Heart left ventricle (tissue), 16 donors: ENCODE measurements around the gene SELENOV. TPM values are rescaled to one million over a fixed set of nuclear protein-coding genes. Genes with fewer than 3 reads are reported as not detected.
A peak's percentile ranks its signal among the peaks of the same experiment; 100 is the strongest.

Source experiments
- ATAC-seq, 4 donors: fragments of 200-7000 bp; cut with Tn5 transposase; one replicate each; pipeline ENCODE4 v1.9.1; 2020 to 2022; ENCODE audit warnings: moderate library complexity in 4 of 4, mild to moderate bottlenecking in 3 of 4, moderate number of reproducible peaks in 1 of 4
- DNase-seq, 5 donors: peaks; one replicate each; pipeline ENCODE4 v3.0.0-alpha.2; 2020
- H3K27ac ChIP-seq, 12 donors: fragments of 200-600 bp; sonication (generic) in 4 of 12; one replicate each; pipeline versions ENCODE4 v1.5.0 to v1.8.0; 2016 to 2022; ENCODE audit warnings: mild to moderate bottlenecking in 2 of 12
- H3K27me3 ChIP-seq, 9 donors: fragments of 200-600 bp; sonication (generic) in 2 of 9; one replicate each; pipeline versions ENCODE4 v1.5.1 to v1.8.0; 2016 to 2022; ENCODE audit warnings: mild to moderate bottlenecking in 3 of 9
- H3K36me3 ChIP-seq, 9 donors: fragments of 200-600 bp; sonication (generic) in 2 of 9; one replicate each; pipeline versions ENCODE4 v1.5.0 to v1.8.0; 2018 to 2022; ENCODE audit warnings: mild to moderate bottlenecking in 2 of 9
- H3K4me1 ChIP-seq, 12 donors: fragments of 200-600 bp; sonication (generic) in 4 of 12; one replicate each; pipeline versions ENCODE4 v1.5.0 to v1.8.0; 2016 to 2022; ENCODE audit warnings: mild to moderate bottlenecking in 3 of 12
- H3K4me3 ChIP-seq, 12 donors: fragments of 200-600 bp; sonication (generic) in 4 of 12; one replicate each; pipeline versions ENCODE4 v1.5.0 to v1.8.0; 2017 to 2022; ENCODE audit warnings: mild to moderate bottlenecking in 9 of 12, moderate library complexity in 4 of 12
- H3K9me3 ChIP-seq, 12 donors: fragments of 200-600 bp; sonication (generic) in 4 of 12; one replicate each; pipeline versions ENCODE4 v1.5.0 to v1.8.0; 2016 to 2022; ENCODE audit warnings: mild to moderate bottlenecking in 1 of 12
- CTCF ChIP-seq, 12 donors: fragments of 200-600 bp; sonication (generic) in 4 of 12; IDR thresholded peaks; one replicate each; pipeline versions ENCODE4 v1.5.0 to v1.8.0; 2018 to 2022; ENCODE audit warnings: antibody characterized with exemption in 12 of 12, mild to moderate bottlenecking in 5 of 12
- POLR2A ChIP-seq, 2 donors: fragments of 450-650 bp; IDR thresholded peaks; one replicate each; pipeline ENCODE4 v1.6.1; 2017; ENCODE audit warnings: antibody characterized with exemption in 2 of 2, mild to moderate bottlenecking in 2 of 2, moderate library complexity in 2 of 2
- WGBS, 4 donors: extraction: QIAGEN DNeasy Blood & Tissue Kit in 2 of 4; methylation state at CpG; one replicate each; pipeline versions ENCODE4 v1.1.5 to v1.1.7; 2013 to 2018; 5-methylcytosine and 5-hydroxymethylcytosine counted together
- intact Hi-C, 10 donors: fragments of 100-400 bp; cut with DNase I; formaldehyde crosslinking; loops; one replicate each; pipeline versions ENCODE4 v1.11.1 to v1.14.2; 2022
- polyA plus RNA-seq, 2 donors: library from polyadenylated mRNA; stranded (reverse); fragments of 200-250 nt; gene quantifications; one replicate each; pipeline ENCODE4 v1.2.3, GENCODE V29; 2013
- total RNA-seq, 9 donors: library from RNA; depleted of rRNA in 2 of 9; stranded (reverse); fragments of >200 nt in 2 of 9; fragmentation: NEBNext Ultra II Directional in 3 of 9; extraction: Animal tissue kit (Norgen Biotek cat#: 25700) in 3 of 9; gene quantifications; one replicate each; pipeline versions ENCODE4 v1.1.0 to v1.2.4, GENCODE V29; 2016 to 2023
- donor health status: ischemic (EF 13 %, LVEDD 7.1; RV severe dilation, severe dysfunction).
- donor health status: healthy with polysubstance abuse.
- donor health status: DM: no; HTN: yes; CAD: no.
- donor health status: DM: no; HTN: no; CAD: no.
- donor health status: ischemic (EF 25% LVEDD 6.9; RV normal size, moderate dysfunction).
- donor health status: ischemic (EF 25% LVEDD 5.7; RV mildly dilated, moderate dysfunction).
- donor health status: healthy.
- donor health status: DM: yes; HTN: yes; CAD: no.
- donor health status: ischemic (EF 35%, LVEDD 5.7; RV mildly dilated, moderate dysfunction).
- donor health status: nonischemic (EF 11% LVEDD 7.7; RV severe dilation, severe dysfunction).
- donor health status: DM: yes; HTN: yes; CAD: no.
- donor health status: PGD.
- donor health status: ischemic (EF 29% LVEDD 5.4; RV normal size, mild dysfunction).
- donor health status: nonischemic (EF 23%, LVEDD 6.1; RV moderate dilation, normal function).

The SELENOV gene
- total and polyA plus RNA-seq, 11 donors, result not detected

GRCh38 chr19:39533791-39534190 lies 18.9 kb downstream of the SELENOV start:
- DNase-seq (no peak), ATAC-seq (no peak)
- Histone ChIP-seq H3K27me3 (no peaks in the 10 kb centered on the region), H3K27ac (no peak overlapping the region), H3K36me3 (no peaks in the 10 kb centered on the region), H3K4me1 (peaks cover 0 to 32% (median 23%) of the 10 kb centered on the region in 12 donors), H3K4me3 (no peak overlapping the region), H3K9me3 (no peaks in the 10 kb centered on the region)
- WGBS, 4 donors, result 65 to 76% (median 66%) methylated on average over 3 of the region's 3 CpGs
- intact Hi-C loops, result loop anchor here (2.0 to 10.0 kb wide), 15 partner anchors 36 to 409 kb away; partner anchors contain the start of genes PAK4 (in 4 of the 10), MED29 (in 3 of the 10), PAF1 (in 3 of the 10) and SUPT5H (in 3 of the 10)
- no peak for TF ChIP-seq POLR2A (IDR thresholded peaks at IDR 0.05)
- no peak for TF ChIP-seq CTCF (IDR thresholded peaks at IDR 0.05)

GRCh38 chr19:39539165-39539517 lies 24.2 kb downstream of the SELENOV start:
- Histone ChIP-seq H3K4me1 (peaks cover 0 to 24% (median 18%) of the 10 kb centered on the region in 12 donors), H3K4me3 (peak overlapping the region; percentile 56 to 98 (median 81)), H3K27ac (peak overlapping the region; percentile 85 to 98 (median 94)), H3K27me3 (no peaks in the 10 kb centered on the region), H3K9me3 (no peaks in the 10 kb centered on the region), H3K36me3 (no peaks in the 10 kb centered on the region)
- ATAC-seq (no peak), DNase-seq (peak in 1 of 5 donors; percentile 16)
- WGBS, 4 donors, result 1 to 3% (median 2%) methylated on average over 10 of the region's 10 CpGs
- TF ChIP-seq POLR2A (IDR thresholded peaks at IDR 0.05) (no peak), CTCF (IDR thresholded peaks at IDR 0.05) (no peak)
- intact Hi-C loops, result loop anchor here in 8 of 10 donors (10.0 kb wide), 6 partner anchors 64 to 414 kb away; partner anchors contain the start of genes PAK4 (in 4 of the 8), MED29 (in 2 of the 8), PAF1 (in 2 of the 8) and SUPT5H (in 2 of the 8)

GRCh38 chr19:39539518-39540332 lies 24.8 kb downstream of the SELENOV start, which contains the start of gene EID2:
Gene EID2 (minus strand): TSS chr19:39540161. CDS start chr19:39540079, 82 bp downstream.
- Histone ChIP-seq H3K9me3 (no peaks in the 10 kb centered on the region), H3K4me1 (peaks cover 0 to 24% (median 18%) of the 10 kb centered on the region in 12 donors), H3K4me3 (peak within 1 kb of the TSS; percentile 56 to 98 (median 81)), H3K36me3 (no peaks in the 10 kb centered on the region), H3K27me3 (no peaks in the 10 kb centered on the region), H3K27ac (peak within 1 kb of the TSS; percentile 85 to 98 (median 94))
- ATAC-seq (peak; percentile 94 to 99 (median 98)), DNase-seq (peak; percentile 95 to 98 (median 97))
- intact Hi-C loops, result loop anchor here in 9 of 10 donors (2.0 to 10.0 kb wide), 9 partner anchors 65 to 415 kb away; partner anchors contain the start of genes PAK4 (in 5 of the 9), FBL (in 2 of the 9), MED29 (in 2 of the 9) and PAF1 (in 2 of the 9)
- TF ChIP-seq CTCF (IDR thresholded peaks at IDR 0.05) (peak; percentile 78 to 97 (median 85)), POLR2A (IDR thresholded peaks at IDR 0.05) (peak in 1 of 2 donors; percentile 92)
- WGBS, 4 donors, result 0 to 1% (median 0%) methylated on average over 47 to 84 of the region's 84 CpGs

GRCh38 chr19:39540333-39540673 lies 25.4 kb downstream of the SELENOV start:
- 4 to 9% (median 5%) methylated on average over 10 of the region's 10 CpGs for WGBS, 4 donors
- TF ChIP-seq POLR2A (IDR thresholded peaks at IDR 0.05), result no peak
- TF ChIP-seq CTCF (IDR thresholded peaks at IDR 0.05), result peak in 3 of 12 donors; percentile 12 to 23 (median 15)
- Histone ChIP-seq H3K4me3 (peak overlapping the region in 9 of 12 donors; percentile 72 to 98 (median 82)), H3K9me3 (no peaks in the 10 kb centered on the region), H3K36me3 (no peaks in the 10 kb centered on the region), H3K27ac (peak overlapping the region in 7 of 12 donors; percentile 92 to 97 (median 95)), H3K27me3 (no peaks in the 10 kb centered on the region), H3K4me1 (peaks cover 0 to 24% (median 18%) of the 10 kb centered on the region in 12 donors)
- no peak for ATAC-seq
- intact Hi-C loops, result loop anchor here in 3 of 10 donors (2.0 to 10.0 kb wide), 3 partner anchors 100 to 413 kb away; partner anchors contain the start of genes FBL (in 2 of the 3) and PAK4 (in 1 of the 3)
- no peak for DNase-seq
